Head of caudate nucleus (tissue), 42 donors: ENCODE measurements around the gene MEP1A.
"Not testable (repeated sequence)": the region's sequence is repeated elsewhere in the genome, so short reads cannot be mapped to it uniquely, and the experiment has no call there.

Experiments
- DNase-seq, 42 donors: peaks; one replicate each; pipeline versions ENCODE4 v3.0.0 to v3.0.0-alpha.2; 2020 to 2021; ENCODE audit warnings: mixed read lengths in 7 of 42
- intact Hi-C: fragments of 100-400 bp; cut with DNase I; formaldehyde crosslinking; loops from one replicate; pipeline ENCODE4 v1.15.0; 2022

The MEP1A gene, protein sequence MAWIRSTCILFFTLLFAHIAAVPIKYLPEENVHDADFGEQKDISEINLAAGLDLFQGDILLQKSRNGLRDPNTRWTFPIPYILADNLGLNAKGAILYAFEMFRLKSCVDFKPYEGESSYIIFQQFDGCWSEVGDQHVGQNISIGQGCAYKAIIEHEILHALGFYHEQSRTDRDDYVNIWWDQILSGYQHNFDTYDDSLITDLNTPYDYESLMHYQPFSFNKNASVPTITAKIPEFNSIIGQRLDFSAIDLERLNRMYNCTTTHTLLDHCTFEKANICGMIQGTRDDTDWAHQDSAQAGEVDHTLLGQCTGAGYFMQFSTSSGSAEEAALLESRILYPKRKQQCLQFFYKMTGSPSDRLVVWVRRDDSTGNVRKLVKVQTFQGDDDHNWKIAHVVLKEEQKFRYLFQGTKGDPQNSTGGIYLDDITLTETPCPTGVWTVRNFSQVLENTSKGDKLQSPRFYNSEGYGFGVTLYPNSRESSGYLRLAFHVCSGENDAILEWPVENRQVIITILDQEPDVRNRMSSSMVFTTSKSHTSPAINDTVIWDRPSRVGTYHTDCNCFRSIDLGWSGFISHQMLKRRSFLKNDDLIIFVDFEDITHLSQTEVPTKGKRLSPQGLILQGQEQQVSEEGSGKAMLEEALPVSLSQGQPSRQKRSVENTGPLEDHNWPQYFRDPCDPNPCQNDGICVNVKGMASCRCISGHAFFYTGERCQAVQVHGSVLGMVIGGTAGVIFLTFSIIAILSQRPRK

DNA sequence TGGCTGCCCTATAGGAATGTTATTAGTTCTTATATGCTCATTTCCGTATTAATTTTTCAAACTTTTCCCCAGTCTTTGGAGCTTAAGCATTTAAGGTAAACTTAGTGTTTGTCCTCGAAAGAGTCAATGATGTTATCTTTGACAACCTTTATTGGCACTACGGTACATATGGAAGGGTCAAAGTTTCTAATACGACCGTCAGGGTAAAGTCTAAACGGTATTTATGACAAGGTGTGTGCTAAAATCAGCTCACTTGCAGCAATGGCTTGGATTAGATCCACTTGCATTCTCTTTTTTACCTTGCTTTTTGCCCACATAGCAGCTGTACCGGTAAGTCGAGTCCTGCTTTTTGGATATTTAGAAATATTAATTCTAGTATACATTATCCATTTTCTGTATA lies at the start of gene MEP1A:
TSS of gene MEP1A (plus strand) at position 252 of the 400 bp plus-strand sequence. CDS start at position 262, 10 bp downstream.
- DNase-seq, result no peak
- intact Hi-C loops, result no loop called here

DNA sequence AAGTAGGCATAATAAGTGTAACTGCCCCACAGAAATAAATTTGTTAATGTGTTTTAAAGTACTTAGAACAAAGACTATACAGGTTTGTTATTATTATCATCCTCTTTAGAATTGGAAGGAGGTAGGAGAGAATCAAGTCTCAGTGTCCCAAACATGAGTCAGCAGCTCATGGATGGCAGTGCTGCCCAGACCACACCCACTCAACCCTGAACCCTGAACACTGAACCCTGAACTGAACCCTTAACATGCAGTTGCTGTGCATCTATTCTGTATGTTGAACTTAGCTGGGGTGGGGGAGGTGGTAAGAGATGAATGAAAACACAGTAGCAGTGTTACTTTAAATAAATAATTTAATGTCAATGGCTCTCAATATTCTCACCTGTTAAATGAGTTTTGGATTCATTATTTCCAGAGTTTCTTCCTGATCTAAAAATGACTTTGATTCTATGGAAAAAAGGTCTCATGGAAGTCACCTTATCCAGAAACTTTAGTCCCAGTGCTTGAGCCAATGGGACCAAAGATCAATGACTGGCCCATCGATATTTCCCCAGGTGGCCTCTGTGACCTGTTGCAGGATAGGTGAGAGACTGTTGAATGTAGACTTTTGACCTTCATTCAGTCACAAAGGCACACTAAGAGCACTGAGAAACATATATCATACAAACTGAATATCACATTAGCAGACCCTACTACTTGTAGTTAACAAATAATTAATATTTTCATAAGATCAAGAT lies 49.6 kb upstream of the MEP1A start:
- intact Hi-C loops, result no loop called here

DNA sequence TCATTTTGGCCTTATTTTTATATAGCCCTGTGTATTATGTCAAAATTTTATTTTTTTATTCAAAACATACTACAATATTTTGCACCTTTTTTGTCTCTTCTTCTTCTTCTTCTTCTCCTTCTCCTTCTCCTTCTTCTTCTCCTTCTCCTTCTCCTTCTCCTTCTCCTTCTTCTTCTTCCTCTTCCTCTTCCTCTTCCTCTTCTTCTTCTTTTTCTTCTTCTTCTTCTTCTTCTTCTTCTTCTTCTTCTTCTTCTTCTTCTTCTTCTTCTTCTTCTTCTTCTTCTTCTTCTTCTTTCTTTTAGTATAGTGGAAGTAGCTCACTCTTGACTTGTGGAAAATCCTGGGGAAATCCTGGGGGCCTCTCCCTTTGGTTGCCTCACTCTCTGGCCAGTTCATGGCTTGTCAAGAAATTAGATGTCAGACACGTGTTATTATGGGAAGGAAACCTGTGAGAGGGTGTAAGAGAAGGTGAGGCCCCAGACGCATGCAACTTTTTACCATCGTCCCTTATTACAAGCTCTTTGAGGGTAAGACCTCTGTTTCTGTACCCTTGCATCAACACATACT lies 48.9 kb upstream of the MEP1A start:
- intact Hi-C loops, DNase-seq: not testable (repeated sequence)

More for the DNA sequence above, 49.6 kb upstream of the MEP1A start:
- no peak for DNase-seq

DNA sequence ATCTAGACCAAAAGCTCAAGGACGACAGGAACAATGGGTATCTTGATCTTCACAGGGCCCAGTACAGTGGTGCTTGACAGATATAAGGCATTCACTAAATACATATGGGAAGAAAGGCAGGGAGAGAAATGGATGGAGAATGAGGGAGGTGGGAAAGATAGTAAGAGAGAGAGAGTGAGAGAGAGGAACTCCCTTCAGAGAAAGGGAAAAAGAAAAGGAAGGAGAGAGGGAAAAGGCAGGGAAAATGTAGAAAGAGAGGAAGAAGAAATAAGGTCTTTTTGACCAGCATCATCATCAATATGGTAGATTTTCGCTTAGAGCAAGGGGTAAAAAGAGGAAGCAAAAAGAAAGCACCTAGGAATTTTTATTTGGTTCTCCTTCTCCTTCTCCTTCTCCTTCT lies 47.2 kb upstream of the MEP1A start:
- intact Hi-C loops, result no loop called here
- DNase-seq, result no peak

DNA sequence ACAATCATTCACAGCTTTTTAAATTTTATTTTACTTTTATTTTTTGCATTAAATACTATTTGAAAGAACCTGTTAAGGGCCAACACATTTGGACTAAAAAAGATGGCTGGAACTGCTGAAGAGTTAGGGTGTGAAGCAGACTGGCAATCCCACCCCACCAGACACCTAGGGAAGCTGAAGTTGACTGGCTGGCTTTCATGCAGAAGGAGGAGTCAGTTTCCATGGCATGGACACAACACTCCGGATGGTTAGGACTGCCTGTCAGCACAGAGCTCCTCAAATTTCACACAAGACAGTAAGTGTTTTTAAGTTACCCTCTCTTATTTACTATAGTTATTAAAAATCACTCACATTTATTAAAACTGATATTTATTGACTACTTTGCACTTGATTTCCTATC lies 46.5 kb upstream of the MEP1A start, which contains the start of gene ANKRD66:
TSS of gene ANKRD66 (plus strand) at position 238 of the 400 bp plus-strand sequence. CDS start 5,016 bp downstream, outside the sequence.
- DNase-seq, result no peak
- intact Hi-C loops, result no loop called here

DNA sequence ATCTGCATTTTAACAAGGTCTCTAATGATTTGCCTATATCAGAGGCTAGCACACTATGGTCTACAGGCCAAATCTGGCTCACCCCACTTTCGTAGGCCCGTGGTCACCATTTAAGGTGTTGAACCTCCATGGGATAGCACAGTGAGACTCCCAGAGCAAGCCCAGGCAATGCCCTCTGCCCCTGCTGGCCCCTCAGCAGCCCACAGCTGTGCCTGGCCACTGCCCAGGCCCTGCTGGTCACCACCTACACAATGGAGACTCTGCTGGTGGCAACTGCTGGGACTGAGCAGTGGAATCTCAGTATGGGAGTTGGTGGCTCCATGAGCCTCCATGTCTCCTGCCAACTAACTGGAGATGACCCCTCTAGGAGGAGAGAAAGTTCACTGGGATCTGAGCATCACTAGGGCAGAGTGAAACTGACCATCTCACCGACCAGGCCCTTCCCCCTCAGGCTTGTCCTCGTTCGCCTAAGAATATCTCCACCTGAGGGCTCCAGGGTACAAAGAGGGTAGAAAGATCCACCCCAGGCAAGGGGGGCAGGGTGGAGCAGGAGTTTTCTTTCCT lies 44.2 kb upstream of the MEP1A start:
- intact Hi-C loops, result no loop called here
- no peak for DNase-seq

DNA sequence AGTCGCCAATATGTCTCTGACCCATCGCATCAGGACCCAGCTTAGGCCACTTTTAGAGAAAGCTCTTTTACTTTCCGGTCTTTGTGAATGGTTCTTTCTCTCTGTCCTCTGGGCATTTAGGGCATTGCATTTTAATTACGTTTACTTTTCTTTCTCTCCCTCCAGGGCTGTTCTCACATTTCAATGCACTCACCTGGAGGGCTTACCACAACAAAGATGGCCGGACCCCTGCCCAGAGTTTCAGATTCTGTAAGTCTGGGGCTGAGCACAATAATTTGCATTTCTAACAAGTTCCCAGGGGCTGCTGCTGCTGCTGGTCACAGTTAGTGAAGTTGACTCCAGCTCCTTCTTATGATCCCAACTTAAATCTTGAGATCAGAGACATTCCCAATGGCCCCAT lies 43.5 kb upstream of the MEP1A start:
- intact Hi-C loops, result no loop called here
- no peak for DNase-seq

DNA sequence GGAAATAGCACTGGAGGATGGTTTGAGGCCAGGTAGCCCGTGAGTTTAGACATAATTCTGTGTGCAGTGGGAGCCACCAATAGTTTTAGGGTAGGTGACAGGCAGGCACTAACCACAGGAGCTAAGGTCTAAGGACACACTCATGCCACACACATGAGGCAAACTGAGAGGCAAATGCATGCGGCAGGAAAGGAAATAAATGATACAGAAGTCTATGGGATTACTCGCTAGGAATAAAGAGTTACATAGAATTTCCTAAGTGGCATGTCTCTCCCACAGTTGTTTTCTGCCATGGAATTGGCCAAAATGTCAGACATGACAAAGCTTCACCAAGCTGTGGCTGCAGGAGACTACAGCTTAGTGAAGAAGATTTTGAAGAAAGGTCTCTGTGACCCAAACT lies 41.5 kb upstream of the MEP1A start:
- intact Hi-C loops, result no loop called here

DNA sequence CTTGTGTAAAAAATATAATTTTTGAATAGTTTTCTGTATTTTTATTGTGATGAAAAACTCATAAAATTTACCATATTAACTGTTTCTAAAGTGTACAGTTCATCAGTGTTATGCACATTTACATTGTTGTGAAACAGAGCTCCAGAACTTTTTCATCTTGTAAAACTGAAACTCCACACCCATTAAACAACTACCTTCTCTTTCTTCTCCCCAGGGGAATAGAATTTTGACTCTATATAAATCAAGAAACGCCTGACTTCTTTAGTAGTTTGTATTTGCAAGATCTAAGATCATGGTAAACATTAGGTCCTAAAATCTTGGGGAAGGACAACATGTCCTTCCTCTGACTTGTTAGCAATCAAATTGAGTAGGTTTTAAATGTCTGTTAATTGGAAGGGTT lies 37.3 kb upstream of the MEP1A start:
- intact Hi-C loops, result no loop called here
- DNase-seq, result no peak

More for the DNA sequence above, 41.5 kb upstream of the MEP1A start:
- no peak for DNase-seq

DNA sequence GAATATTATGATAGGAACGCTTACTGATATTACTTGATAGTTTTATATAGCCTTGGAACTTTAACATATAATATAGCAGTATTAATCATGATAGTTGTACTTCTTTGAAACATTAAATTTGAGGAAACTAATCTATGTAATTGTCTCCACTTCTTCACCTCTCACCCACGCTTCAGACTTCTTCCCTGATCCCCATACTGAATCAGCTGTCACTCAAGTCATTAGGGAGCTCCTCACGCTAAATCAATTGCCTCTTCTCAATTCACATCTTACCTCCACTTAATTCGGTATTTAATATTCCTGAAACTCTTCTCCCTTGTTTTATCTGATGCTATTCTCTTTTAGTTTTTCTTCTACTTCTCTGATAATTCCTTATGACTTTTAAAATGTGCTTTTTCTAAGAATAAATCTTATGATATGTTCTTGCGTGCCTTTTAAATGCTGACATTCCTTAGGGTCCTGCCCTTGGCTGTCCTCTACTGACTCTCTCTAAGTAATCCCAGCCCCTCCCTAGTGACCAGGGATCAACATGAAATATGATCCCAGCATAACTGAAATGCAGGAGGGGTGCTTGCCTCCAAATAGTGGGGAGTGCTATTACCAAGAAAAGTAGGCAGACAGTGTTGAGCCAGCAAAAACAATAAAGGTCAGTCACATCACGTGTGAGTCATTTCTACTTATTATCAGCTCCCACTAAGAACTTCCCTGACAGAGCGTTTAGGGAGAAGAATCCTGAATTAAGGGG lies 36.5 kb upstream of the MEP1A start:
- peak in 7 of 42 donors; percentile 26 to 65 (median 46) for DNase-seq

DNA sequence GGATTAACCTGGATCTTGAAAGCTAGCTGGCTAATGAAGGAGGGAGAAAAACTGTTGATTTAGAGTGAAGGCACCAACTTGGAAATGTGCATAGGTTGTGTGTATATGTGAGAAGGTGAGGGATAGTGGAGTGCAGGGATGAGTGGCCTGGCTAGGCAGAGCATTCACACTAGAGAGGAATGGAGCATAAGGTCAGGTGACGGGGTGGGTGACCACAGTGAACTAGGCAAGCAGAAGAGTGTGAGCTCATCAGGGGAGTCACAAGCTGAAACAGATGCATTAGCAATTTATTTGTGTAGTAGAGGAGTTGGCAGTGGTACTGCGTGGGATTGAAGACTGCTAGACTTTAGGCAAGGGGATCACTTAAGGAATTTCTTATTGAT lies 36.0 kb upstream of the MEP1A start:
- intact Hi-C loops, result no loop called here
- no peak for DNase-seq

More for the DNA sequence above, 36.5 kb upstream of the MEP1A start:
- intact Hi-C loops, result no loop called here

DNA sequence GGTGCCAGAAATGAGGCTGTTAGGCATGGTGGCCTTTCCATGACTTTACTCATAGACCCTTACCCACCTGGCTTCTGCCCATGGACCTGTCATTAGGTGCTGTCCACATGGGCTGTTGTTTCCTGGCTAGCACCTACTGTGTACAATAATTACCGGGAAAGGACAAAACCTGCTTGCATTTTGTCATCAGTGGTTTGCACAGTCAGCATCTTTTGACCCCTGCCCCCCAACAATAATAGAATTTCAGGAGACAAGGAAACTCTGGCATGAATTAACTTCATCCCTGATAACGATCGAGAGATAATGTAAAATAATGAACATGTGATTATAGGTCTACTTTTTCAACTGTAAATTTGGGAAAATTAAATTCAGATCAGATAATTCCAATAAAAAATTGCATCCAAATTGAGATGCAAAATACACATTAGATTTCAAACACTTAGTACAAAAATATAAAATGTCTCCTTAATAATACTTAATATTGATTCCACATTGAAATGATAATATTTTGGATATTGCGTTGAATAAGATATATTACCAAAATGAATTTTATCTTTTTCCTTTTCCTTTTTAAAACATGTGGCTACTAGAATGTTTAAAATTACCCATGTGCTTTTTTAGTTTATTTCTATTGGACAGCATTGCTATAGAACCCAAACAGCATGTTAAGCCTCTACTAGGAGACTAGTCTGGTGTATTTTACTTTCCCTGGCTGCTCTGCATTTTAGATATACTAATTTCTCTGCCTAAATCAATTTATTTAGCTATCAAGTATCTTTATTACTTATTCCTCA lies 34.0 kb upstream of the MEP1A start:
- intact Hi-C loops, result no loop called here
- no peak for DNase-seq

DNA sequence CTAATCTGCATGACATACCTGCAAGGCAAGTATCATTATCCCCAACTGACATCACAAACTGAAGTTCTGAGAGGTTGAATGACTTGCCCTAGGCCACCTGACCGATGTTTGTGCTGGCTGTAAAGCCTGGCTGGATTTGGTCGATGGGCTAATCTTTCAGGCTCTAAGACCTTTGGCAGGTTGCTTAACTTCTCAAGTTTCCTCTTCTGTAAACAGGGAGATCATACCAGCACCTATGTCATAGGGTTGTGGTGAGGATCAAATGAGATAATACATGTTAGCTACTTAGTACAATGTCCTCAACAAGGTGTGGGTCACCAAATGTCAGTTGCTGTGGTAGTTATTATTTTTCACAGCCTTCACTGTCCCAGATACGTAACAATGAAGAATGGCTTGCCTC lies 32.3 kb upstream of the MEP1A start:
- intact Hi-C loops, result no loop called here
- DNase-seq, result no peak

DNA sequence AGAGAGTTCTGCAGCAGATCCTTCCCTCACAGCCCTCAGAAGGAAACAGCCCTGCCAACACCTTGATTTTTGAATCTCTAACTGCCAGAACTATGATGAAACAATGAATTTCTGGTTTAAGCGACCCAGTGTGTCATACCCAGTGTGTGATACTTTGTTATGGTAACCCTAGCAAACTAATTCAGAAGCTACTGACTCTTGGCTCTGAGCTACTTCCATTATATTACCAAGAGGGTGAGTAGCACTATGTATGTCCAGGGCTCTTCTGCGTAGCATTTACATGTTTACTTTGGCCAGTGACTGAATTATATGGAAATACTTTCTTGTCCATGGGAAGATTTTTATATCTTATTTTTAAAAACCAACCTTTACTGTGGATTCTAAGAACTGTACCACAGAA lies 29.7 kb upstream of the MEP1A start:
- DNase-seq, result no peak
- intact Hi-C loops, result no loop called here

DNA sequence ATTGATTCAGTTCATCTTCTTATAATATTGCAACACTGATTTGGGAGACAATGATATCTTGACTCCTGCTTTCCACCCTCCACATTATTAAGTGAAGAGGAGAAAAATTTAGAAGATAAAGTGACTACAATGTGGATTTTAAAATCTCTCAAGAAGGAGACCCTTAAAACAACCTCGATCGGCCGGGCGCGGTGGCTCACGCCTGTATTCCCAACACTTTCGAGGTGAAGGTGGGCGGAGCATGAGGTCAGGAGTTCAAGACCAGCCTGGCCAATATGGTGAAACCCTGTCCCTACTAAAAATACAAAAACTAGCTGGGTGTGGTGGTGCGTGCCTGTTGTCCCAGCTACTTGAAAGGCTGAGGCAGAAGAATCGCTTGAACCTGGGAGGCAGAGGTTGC lies 28.9 kb upstream of the MEP1A start:
- intact Hi-C loops, DNase-seq: not testable (repeated sequence)

DNA sequence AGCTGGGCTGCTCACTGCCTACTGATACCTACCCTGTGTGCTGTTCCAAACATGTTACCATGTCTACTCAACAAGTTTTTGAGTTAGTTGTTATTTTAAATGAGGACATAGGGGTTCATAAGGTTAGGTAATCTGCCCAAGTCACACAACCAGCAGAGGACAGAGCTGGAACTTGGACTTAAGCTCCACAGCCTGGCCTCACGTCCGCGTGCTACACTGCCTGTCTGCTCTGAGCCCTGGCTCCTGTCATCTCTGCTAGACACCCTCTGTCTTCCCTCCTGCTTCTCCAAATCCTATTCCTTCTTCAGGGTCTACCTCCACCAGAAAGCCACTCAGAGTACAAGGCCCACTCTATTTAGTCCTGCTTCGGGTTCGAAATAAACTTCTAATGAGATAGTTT lies 28.2 kb upstream of the MEP1A start:
- DNase-seq, result no peak
- intact Hi-C loops, result no loop called here

DNA sequence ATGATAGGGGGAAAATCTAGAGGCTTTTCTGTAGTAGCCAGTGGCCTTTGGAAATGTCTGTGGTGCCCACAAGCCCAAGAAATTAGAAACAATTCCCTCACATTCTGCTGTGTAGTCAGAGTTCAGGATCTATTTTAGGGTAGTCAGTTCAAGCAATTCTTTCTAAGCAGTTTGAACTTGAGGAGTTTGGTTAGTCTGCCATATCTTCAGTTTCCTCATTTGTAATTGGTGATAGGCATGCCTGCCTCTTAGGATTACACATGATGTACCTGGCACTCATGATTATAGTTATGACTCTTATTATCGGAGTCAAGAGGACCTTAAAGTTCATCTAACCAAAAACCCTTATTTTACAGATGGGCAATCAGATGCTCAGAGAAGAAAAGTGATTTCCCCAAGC lies 21.2 kb upstream of the MEP1A start:
- intact Hi-C loops, result no loop called here
- DNase-seq, result no peak

DNA sequence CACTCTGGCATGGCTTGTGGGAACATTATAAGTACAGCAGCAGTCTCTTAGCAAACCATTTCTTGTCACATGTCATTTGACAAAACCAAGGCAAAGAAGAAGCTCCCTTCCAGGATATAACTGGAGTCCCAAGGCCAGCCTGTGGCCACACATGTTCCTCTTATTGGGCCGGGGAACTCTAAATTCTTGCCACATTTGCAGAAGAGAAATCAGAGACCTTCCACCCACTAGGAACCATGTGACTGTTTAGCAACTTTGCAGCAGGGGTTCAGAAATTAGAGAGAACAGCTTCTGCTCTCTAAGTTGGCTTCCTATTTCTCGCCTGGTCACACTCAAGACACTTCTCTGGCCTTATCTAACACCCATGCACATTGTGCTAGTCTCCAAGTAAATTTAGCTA lies 20.4 kb upstream of the MEP1A start:
- DNase-seq, result peak in 24 of 42 donors; percentile 12 to 60 (median 29)
- intact Hi-C loops, result no loop called here
